Measurements from ENCODE around the gene HIPK2.

HIPK2 gene

DNA sequence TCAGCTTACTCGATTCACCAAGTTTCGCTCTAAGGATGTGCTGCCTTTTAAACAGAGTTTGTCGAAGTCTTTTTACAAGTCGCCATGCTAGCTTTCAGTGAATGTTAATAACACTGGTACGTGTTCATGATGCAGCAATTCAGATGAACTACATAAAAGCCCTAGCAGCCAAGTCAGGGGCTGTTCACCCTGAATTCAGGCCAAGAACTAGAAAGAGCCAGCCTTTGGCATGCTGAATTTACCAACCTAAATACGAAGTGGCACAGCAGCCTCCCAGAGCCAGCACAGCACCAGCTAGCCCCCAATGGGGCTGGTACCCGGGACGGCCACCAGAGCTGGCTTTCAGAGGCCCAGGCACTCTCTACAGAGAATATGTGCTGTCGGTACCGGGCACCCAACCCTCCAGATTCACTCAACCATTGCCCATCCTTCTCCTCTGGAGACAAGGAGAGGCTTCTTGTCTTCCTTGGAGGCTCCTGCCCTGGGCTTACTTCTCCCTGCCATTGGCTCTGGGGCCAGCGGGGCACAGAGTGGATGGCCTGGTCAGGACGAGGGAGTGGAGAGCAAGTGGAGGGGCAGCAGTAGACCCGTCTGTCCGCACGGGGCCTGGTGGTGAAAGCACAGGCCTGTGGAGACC lies 64.2 kb downstream of the HIPK2 start:
- no peak for DNase-seq (ENCODE audit: low spot score)

DNA sequence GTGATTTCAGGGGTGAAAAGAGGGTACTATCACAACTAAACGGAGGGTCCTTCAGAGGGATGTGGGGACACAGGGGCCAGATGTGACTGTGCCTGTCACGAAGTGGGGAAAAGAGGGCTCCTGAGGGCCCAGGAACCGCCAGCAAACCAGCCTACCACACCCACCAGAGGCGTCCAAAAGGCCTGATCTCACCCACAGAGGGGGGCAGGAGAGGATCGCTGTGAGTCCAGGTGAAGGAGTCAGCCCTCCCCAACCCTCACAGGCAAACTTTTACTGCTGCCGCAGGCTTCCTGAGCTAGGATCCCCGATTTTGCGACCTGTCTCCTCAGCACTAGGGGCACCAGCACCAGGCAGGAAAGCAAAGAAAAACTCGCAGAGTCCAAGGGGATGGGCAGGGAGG lies 64.7 kb downstream of the HIPK2 start:
- DNase-seq (ENCODE audit: low spot score), result no peak

DNA sequence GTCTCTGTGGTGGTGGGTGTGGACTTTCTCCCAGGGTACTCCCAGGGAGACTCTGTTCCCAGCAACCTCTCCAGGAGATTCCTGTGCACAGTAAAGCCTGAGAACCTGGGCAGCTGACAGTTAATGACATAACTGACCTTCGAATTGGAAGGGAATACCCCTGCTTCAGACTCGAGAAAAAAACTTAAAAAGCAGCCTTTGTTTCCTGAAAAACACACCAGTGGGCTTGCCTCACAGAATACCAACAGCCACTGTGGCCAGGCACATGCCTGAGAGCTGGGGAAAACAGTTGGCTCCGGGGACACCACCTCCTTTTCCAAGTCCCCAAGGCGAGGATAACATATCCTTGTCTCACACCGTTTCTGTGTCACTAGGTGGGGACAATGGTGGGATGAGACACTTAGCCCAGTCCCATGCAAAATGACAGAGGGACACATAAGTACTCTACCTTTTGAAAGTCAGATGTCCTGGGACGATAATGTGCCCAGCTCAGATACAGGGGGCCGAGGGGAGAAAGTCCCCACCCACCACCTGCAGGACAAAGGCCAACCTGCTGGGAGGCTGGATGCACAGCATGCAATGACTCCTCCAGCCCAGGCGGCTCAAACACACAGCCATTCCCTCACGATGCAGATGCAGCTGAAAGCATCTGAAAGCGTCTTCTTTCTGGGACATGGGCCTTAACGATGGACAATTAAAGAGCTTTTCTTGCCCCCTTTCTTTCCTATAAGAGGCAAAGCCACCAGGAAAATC lies 65.6 kb downstream of the HIPK2 start:
- DNase-seq (ENCODE audit: low spot score), result no peak

DNA sequence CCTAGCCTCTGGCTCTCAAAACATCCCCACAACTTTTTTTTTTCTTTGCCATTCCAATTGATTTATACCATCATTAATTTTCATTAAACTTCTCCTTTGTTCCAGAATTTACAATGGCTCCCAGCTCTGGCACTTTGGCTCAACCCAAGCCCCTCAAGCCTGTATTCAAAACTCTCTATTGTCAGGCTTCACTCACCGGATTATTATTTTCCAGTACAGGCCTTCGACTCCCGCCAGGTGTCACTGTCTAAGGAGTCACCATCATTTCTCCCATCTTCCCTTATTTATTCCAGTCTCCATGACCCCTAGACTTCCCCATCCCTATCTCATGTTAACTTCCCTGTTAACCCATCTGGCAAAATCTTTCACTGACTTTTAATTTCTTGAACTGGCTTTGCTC lies 67.8 kb downstream of the HIPK2 start:
- no peak for DNase-seq (ENCODE audit: low spot score)

DNA sequence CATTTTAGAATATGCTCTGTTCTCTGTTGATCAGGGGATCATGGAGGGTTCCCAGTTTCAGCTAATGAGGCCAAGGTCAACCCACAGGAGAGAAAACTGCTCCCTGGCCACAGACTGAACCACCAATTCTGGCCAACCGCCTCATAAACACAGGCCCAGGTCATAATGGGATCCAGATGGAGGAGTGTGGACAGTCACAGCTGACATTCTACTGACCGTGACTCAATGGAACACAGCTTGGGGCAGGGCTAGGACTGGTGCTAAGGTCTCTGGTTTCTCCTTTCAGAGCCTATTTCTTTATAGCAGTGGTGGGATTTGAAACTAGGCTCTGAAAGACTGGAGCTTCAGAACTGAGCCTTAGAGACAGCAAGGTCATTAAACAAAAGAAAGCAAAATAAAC lies 68.3 kb downstream of the HIPK2 start:
- no peak for DNase-seq (ENCODE audit: low spot score)

DNA sequence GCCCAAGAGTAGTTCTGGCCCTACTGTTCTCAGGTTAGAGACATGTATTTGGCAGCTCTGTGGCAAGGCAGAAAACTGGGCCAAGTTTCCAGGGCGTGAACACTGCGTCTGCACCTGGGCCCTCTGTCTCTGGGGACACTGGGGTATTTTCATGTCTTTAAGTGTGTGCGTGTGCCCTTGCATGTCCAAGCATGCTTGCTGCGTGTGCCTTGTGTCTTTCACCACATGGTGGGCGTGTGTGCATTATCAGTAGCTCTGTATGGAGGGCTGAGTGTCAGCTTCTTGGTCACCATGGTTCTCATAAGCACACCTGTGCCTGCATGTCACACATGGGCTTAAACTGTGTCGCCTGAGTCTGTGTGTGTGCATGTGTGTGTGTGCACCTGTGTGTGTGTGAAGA lies 69.3 kb downstream of the HIPK2 start:
- no peak for DNase-seq (ENCODE audit: low spot score)

DNA sequence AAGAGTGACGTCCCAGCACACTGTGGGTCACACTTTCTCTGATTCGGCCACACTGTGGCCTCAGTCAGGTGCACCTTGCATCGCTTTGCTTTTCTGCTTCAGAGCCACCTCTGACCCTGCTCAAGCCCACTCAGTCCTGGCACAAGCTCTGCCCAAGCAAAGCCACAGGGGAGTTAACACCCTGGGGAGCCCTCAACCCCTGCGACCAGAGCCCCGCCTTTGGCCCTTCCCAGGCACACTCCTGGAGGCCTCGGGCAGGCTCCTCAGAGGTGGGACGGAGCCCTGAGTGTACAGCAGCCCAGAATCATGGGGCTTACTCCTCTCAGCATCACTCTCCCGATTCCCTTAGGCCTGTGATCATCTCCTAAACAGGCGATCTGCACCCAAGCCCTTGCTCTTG lies 71.0 kb downstream of the HIPK2 start:
- no peak for DNase-seq (ENCODE audit: low spot score)

DNA sequence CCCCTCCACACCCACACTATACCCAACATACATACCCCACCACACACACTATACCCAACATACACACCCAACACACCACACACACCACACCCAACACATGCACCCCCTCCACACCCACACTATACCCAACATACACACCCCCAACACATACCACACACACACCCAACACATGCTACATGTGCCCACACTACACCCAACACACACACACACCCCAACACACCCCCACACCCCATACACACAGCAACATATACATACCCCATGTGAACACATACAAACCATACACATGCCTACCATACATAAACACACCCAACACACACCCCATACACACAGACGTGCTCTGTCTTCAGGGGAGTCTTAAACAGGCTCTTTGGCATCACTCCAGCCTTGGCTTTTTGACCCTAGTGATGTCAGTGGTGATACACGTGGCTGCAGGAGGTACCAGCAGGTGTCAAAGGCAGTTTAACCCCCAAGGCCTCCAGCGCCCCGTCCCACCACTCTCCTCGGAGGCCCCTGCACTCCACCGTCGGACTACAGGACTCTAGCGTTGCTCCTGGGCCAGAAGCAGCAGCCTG lies 73.4 kb downstream of the HIPK2 start:
- no peak for DNase-seq (ENCODE audit: low spot score)

DNA sequence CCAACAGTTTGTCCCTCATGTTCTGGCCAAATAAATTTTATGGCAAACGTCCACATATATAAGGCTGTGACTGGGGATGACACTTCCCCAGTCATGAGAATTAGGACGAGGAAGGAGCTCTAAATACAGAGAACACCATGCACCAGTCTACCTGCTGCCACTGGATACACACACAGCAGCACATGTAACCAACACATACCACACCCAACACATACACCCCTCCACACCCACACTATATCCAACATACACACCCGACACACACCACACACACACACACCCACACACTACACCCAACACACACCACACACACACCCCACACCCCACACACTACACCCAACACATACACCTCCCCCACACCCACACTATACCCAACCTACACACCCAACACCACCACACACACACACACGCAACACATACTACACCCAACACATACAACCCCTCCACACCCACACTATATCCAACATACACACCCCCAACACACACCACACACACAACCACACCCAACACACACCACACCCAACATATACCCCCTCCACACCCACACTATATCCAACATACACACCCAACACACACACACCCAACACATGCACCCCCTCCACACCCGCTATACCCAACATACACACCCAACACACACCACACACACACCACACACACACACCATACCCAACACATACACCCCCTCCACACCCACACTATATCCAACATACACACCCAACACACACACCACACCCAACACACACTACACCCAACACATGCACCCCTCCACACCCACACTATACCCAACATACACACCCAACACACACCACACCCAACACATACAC lies 74.1 kb downstream of the HIPK2 start:
- no peak for DNase-seq (ENCODE audit: low spot score)

DNA sequence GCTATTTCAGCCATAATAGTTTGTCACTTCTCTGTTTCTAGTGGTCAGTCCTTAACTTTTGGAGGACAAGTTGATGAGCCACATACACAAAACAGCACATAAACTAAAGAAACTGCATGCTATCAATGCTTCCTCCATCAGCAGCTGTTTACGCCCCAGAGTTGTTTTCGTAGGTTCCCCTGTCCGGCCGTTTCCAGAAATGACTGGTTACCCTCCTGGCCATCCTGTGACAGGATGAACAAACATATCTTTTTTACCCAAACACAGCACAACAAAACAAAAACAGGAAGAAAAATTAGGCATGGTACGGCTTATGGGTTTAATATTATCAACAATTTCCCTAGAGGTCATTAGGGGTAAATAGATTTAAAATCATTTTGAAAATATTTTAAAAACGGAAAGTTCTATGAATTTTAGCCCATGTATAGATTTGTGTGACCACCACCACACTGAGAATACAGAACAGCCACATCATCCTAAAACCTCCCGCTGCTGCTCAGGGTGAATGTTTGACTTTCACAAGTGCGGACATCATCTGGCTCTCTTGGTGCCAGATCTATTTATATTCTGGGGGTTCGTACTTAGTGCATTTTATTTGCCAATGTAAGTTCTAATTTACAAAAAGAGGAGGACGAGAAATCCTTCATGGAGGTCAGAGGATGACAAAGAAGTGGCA lies 74.8 kb downstream of the HIPK2 start:
- DNase-seq (ENCODE audit: low spot score), result no peak

DNA sequence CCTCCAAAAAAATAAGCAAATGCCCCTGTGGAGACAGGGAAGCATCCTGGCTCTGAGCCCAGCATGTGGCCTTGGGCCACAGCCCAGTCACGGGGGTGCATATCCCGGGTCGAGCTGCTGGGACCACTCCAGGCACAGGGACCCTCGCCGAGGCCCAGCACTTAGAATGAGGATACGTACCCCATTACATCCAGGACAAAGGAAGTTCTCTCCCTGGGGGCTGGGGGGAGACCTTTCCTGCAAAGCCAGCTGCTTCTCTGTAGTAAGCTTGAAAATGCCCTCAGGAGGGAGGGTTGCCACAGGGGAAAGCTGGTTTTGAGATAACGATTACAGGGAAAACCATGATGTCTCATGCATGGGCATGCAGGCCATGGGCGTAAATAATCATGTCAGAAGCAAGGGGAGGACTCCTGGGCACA lies 75.5 kb downstream of the HIPK2 start:
- no peak for DNase-seq (ENCODE audit: low spot score)

DNA sequence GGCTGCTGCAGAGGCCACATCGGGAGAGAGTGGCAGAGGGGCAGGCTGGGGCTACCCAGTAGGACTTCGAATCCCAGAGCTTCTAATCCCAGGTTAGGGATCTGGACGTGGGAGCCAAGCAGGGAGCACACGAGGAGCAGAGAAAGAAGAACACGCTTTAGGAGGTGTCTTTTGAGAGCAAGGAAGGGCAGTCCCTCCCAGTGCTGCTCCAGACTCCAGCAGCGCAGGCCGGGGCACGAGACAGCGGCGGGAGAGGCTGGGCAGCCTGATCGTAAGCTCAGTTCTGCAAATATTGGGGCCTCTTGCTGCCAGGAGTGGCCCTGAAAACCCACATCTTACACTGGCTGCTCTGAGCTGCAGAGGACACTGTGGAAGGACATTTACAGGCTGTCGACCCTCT lies 75.9 kb downstream of the HIPK2 start:
- no peak for DNase-seq (ENCODE audit: low spot score)

DNA sequence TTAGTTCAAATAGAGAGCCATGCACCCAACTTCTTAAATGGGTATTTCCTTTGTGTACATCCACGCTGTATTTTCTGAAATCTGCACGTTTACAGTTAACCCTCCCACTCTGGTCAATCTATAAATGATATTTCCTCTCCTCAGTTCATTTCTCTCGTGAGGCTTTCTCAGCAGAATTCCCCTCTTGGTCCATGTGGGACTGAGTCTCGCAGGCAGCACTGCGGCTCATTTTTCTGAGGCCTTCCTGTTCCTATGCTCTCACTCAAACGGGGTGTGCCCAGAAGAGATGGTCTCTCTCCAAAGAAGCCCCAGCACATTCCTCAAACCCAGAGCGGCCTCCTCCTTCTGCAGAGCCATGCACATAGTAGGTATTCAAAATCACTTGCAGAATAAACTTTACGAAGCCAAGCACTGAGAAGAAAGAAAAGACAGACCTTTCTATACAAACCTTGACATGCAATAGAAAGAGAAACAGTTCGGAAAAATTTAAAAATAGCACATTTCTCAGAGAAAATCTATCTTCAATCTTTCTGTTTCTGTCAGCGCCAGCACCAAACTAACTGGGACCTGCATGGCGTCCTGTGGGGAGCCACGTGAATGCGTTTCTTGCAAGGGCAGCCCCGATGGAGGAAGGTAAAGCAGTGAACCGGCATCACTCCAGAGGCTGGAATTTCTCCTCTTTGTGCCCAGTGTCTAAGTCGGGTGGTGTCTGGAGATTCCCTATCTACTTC lies 77.1 kb downstream of the HIPK2 start:
- no peak for DNase-seq (ENCODE audit: low spot score)

DNA sequence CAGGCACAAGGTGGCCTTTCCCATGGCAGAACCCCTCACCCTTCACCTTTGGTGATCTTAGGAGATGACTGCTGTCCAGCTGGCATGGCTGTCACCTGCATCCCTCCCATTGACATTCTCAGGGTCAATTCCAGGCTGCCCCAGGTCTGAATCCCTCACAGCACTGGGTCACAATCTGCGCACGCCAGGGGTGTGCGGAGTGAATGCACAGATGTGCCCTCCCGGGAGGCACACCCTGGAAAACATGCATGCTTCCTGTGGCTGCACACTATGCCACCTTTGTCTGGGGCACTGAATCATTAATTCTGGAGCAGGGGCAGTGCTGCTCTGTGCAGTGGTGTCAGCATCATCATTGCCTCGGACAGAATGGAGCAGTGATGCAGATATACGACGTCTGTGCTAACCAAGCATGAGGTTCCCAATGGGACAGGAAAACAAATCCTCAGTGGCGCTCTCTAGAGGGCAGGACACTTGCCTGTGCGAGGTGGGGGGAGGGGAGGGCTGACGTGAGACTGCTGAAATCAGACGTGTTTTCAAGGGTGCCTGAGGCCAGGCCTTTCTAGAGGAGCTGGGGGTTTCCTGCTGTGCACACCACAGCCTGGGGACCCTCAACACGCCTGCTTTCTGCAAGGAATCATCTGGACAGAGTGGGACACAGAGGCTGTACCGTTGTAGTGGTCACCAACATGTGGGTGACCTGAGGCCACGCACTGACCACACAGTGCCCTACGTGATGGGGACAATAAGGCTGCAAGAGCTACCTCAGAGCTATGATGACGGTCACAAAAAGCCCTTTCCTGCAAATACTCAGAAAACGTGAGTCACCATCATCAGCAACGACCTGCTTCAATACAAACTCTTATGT lies 77.9 kb downstream of the HIPK2 start:
- no peak for DNase-seq (ENCODE audit: low spot score)

DNA sequence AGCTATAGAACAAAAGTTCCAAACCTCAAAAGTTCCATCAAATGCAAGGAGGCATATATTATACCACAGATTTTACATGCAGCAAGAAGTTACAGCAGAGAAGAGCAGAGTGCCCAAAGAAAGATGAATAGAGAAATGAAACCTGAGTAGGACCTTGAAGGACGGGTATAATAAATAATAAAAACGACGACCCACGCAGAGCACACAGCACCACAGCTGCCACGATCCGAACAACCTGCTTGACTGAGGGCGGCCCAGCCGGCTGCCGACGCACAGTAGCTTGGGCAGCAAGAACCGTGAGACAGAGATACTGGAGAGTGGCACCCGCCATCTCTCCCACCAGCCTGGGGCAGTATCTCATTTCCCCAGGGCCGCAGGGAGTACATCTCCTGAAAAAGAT lies 79.0 kb downstream of the HIPK2 start:
- DNase-seq (ENCODE audit: low spot score), result no peak

DNA sequence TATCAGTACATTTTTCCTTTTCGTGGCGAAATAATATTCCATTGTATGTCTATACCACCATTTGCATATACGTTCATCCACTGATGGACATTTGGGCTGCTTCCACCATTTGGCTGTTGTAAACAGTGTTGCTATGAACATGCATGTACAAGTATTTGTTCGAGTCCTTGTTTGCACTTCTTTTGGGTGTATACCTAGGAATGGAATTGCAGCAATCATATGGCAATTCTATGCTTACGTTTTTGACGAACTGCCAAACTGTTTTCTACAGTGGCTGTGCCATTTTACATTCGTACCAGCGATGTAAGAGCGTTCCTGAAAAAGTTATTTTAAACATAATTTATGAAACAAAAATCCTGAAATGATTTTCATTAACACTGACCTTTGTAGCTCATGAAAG lies 79.5 kb downstream of the HIPK2 start:
- no peak for DNase-seq (ENCODE audit: low spot score)

DNA sequence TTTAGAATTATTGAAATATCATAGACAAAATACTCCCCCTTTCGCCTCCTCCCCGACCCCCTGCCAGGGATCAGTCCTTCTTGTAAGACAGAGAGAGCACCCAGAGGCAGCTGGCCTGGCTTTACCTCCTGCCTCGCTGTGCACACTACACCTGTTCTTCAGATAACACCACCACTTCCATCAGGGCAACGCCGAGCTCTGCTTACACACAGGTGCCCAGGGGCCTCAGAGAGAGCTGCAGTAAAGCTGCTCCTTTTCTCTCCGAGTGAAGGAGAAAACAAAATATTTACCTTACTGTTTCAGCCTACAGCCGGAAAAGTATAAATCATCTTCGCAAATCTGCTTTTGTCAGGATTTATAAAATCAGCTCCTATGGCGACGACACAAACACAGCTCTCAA lies 80.7 kb downstream of the HIPK2 start:
- no peak for DNase-seq (ENCODE audit: low spot score)

DNA sequence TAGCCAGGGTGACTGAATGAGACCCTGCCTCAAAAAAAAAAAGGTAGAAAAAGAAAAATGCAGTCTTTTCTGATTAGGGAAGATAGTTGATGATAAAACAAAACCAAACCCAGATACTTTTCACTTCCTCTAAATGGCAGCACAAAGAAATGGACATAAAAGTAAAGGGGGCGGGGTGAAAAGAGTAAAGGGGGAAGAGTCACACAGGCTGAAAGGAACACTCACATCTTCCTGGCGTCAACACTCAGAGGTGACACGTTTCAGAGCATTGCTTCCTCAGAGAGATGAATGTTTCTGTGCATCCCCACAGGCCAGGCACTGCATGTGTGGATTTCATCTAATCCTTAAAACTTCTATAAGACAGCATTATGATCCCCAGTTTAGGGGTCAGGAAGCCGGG lies 81.2 kb downstream of the HIPK2 start:
- no peak for DNase-seq (ENCODE audit: low spot score)

DNA sequence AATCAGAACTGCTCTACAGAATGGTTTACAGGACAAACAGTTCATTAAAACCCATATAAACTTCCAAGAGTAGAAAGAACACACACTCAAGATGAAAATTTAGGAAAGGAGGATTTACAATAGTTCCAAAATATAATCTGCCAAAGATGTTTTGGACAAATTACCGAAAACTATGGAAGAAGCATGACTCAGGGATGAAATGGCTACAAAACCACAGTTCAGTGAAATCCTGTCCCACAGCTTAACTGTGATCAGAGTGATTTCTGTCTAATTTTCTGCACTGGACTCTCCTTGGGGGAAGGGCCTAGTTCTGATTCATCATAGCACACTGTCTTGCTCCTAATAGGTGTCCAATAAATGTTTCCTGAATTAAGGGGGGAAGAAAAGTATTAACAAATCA lies 82.2 kb downstream of the HIPK2 start:
- no peak for DNase-seq (ENCODE audit: low spot score)

DNA sequence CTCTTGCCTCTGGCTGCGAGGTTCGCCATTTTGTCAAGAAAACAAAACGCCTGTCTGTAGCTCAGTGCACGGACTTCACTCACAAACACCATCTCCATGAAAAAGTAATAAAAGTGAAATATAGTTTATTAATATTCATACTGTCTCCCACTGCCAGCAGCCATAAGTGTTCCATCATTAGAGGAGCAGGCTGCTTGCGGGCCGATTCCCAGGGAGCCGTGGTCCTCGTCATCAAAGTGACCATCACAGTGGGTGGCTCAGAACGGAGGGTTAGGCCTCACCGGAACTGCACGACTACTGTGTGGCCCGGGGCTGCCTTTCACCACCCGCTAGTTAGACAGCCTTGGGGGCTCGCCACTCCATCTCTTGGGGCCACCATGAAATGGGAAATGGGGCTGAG lies 82.7 kb downstream of the HIPK2 start:
- DNase-seq (ENCODE audit: low spot score), result no peak

DNA sequence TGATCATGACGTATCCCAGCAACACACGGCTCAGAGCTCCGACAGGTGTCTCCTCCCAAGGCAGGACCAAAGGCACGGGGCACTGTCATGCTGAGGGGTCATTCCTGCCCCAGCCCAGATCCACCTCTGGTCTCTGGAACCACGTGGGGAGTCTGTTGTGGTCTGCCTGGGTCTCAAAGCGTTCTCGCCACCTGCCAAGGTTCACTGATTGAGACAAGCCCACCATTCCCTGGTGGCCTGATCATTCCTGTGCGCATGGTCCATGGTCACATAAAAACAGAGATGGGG lies 83.5 kb downstream of the HIPK2 start:
- DNase-seq (ENCODE audit: low spot score), result no peak
